Measurements from ENCODE around the gene RFX2.
"Not testable (repeated sequence)": the region's sequence is repeated elsewhere in the genome, so short reads cannot be mapped to it uniquely, and the experiment has no call there.

Gene RFX2

GRCh38 chr19:5967571-5967970, 142.7 kb downstream of the RFX2 start:
- no peak for DNase-seq

GRCh38 chr19:5966941-5967340, 143.4 kb downstream of the RFX2 start:
- no peak for DNase-seq

GRCh38 chr19:5966215-5966614, 144.1 kb downstream of the RFX2 start:
- DNase-seq, result no peak

- no peak for DNase-seq
These were observed 145.3 kb downstream of the RFX2 start for GRCh38 chr19:5964816-5965565.

- no peak for DNase-seq
These were observed 146.4 kb downstream of the RFX2 start for GRCh38 chr19:5963855-5964254.

GRCh38 chr19:5963259-5963658, 147.0 kb downstream of the RFX2 start:
- DNase-seq, result not testable (repeated sequence)

- peak; percentile 99 for DNase-seq
These were observed 148.0 kb downstream of the RFX2 start for GRCh38 chr19:5961969-5962945.

GRCh38 chr19:5961641-5961968, 148.7 kb downstream of the RFX2 start:
- not testable (repeated sequence) for DNase-seq

GRCh38 chr19:5960005-5961001, 150.0 kb downstream of the RFX2 start:
- peak; percentile 67 for DNase-seq

- no peak for DNase-seq
These were observed 150.9 kb downstream of the RFX2 start for GRCh38 chr19:5959260-5960004.

- no peak for DNase-seq
These were observed 151.5 kb downstream of the RFX2 start for GRCh38 chr19:5958851-5959122.

GRCh38 chr19:5958074-5958850, 152.0 kb downstream of the RFX2 start:
- DNase-seq, result peak; percentile 47

GRCh38 chr19:5957170-5957569, 153.1 kb downstream of the RFX2 start:
- DNase-seq, result peak; percentile 92

- DNase-seq, result peak; percentile 64
These were observed 153.6 kb downstream of the RFX2 start for GRCh38 chr19:5956728-5957127.

- DNase-seq, result peak; percentile 45
These were observed 154.0 kb downstream of the RFX2 start for GRCh38 chr19:5956323-5956722.

GRCh38 chr19:5955636-5955935, 154.7 kb downstream of the RFX2 start:
- peak; percentile 62 for DNase-seq

- DNase-seq, result no peak
These were observed 156.0 kb downstream of the RFX2 start for GRCh38 chr19:5954293-5954692.

GRCh38 chr19:5953680-5954213, 156.6 kb downstream of the RFX2 start:
- peak; percentile 50 for DNase-seq

GRCh38 chr19:5953030-5953589, 157.2 kb downstream of the RFX2 start:
- no peak for DNase-seq

- peak; percentile 79 for DNase-seq
These were observed 157.9 kb downstream of the RFX2 start for GRCh38 chr19:5952193-5953029.
